Testis (tissue), 3 donors: ENCODE results near the gene LAMP5. TPM values are rescaled to one million over a fixed set of nuclear protein-coding genes. Genes with fewer than 3 reads are reported as not detected.

ENCODE experiments used
- DNase-seq: peaks from one replicate; pipeline ENCODE4 v3.0.0-alpha.2; 2019
- H3K27ac ChIP-seq, 2 donors: fragments of 200-600 bp; sonication (generic); one replicate each; pipeline ENCODE4 v1.5.1; 2019
- H3K27me3 ChIP-seq: fragments of 200-600 bp; sonication (generic); one replicate; pipeline ENCODE4 v1.5.1; 2019
- H3K36me3 ChIP-seq: fragments of 200-600 bp; sonication (generic); one replicate; pipeline ENCODE4 v1.5.1; 2017; ENCODE audit warnings: low read depth; ENCODE audit errors: missing control alignments
- H3K4me1 ChIP-seq: fragments of 200-600 bp; sonication (generic); one replicate; pipeline ENCODE4 v1.5.1; 2019
- H3K4me3 ChIP-seq, 2 donors: fragments of 200-600 bp; sonication (generic); one replicate each; pipeline ENCODE4 v1.5.1; 2017 to 2019
- H3K9me3 ChIP-seq: fragments of 200-600 bp; sonication (generic); one replicate; pipeline ENCODE4 v1.5.1; 2017
- CTCF ChIP-seq, 3 experiments: fragments of 450-650 bp in 2 of 3; fragments of 200-600 bp in 1 of 3; sonication (generic) in 1 of 3; IDR thresholded peaks; one replicate each; pipeline ENCODE4 v1.5.1; 2016 to 2019; ENCODE audit warnings: antibody characterized with exemption in 3 of 3, mild to moderate bottlenecking in 2 of 3, moderate library complexity in 1 of 3
- POLR2A ChIP-seq: fragments of 450-650 bp; IDR thresholded peaks from one replicate; pipeline ENCODE4 v1.6.1; 2017; ENCODE audit warnings: antibody characterized with exemption, mild to moderate bottlenecking, moderate library complexity
- WGBS, 2 donors: methylation state at CpG; one replicate each; pipeline ENCODE4 v1.1.5; 2018; 5-methylcytosine and 5-hydroxymethylcytosine counted together
- intact Hi-C: fragments of 100-400 bp; cut with DNase I; formaldehyde crosslinking; loops from one replicate; pipeline ENCODE4 v1.15.1; 2023; ENCODE audit warnings: low total_unique reads
- polyA plus RNA-seq: library from polyadenylated mRNA; stranded (reverse); fragments of 350-450 nt; fragmentation: Illumina TruSeq; extraction: RNeasy Lipid Tissue Mini Kit (QIAGEN cat#74804); gene quantifications from one replicate; pipeline ENCODE4 v1.2.3, GENCODE V29; 2014; ENCODE audit warnings: low read depth, low replicate concordance; ENCODE audit not compliant: insufficient read depth
- total RNA-seq, 2 donors: library from RNA; depleted of rRNA; stranded (reverse); fragments of >200 nt; gene quantifications; one replicate each; pipeline ENCODE4 v1.2.3, GENCODE V29; 2016

Gene LAMP5
- total and polyA plus RNA-seq, 3 donors from 2014 or later, result 0.62 to 1.7 (median 0.71) TPM

- no peaks in the 10 kb centered on the region for H3K9me3 ChIP-seq
- H3K4me3 ChIP-seq, result no peak overlapping the region
- no peaks in the 10 kb centered on the region for H3K36me3 ChIP-seq
- no peak for TF ChIP-seq CTCF (IDR thresholded peaks at IDR 0.05)
- TF ChIP-seq POLR2A, result no peak
- H3K4me1 ChIP-seq, result no peaks in the 10 kb centered on the region
- no peak overlapping the region for H3K27ac ChIP-seq
- intact Hi-C loops, result no loop called here
- H3K27me3 ChIP-seq, result no peaks in the 10 kb centered on the region
- no peak for DNase-seq
- 75 to 78% methylated on average over 4 of the region's 4 CpGs for WGBS, 2 donors
Measured at GRCh38 chr20:9476174-9476573, 38.2 kb upstream of the LAMP5 start.

- Histone ChIP-seq H3K36me3 (no peaks in the 10 kb centered on the region), H3K4me3 (no peak overlapping the region), H3K27ac (no peak overlapping the region), H3K4me1 (no peaks in the 10 kb centered on the region), H3K27me3 (no peaks in the 10 kb centered on the region), H3K9me3 (no peaks in the 10 kb centered on the region)
- intact Hi-C loops, result no loop called here
- TF ChIP-seq POLR2A, result no peak
- no peak for TF ChIP-seq CTCF (IDR thresholded peaks at IDR 0.05)
- no peak for DNase-seq
- 93 to 95% methylated on average over 7 of the region's 7 CpGs for WGBS, 2 donors
Measured at GRCh38 chr20:9476637-9477036, 37.8 kb upstream of the LAMP5 start.

- no peaks in the 10 kb centered on the region for H3K4me1 ChIP-seq
- H3K36me3 ChIP-seq, result no peaks in the 10 kb centered on the region
- TF ChIP-seq CTCF (IDR thresholded peaks at IDR 0.05) (no peak), POLR2A (no peak)
- 90 to 94% methylated on average over 4 of the region's 4 CpGs for WGBS, 2 donors
- DNase-seq, result no peak
- H3K9me3 ChIP-seq, result no peaks in the 10 kb centered on the region
- H3K4me3 ChIP-seq, result no peak overlapping the region
- H3K27me3 ChIP-seq, result no peaks in the 10 kb centered on the region
- intact Hi-C loops, result no loop called here
- H3K27ac ChIP-seq, result no peak overlapping the region
Measured at GRCh38 chr20:9478771-9479170, 35.6 kb upstream of the LAMP5 start.

GRCh38 chr20:9480066-9480465 lies 34.3 kb upstream of the LAMP5 start:
- Histone ChIP-seq H3K27ac (no peak overlapping the region), H3K27me3 (no peaks in the 10 kb centered on the region), H3K36me3 (no peaks in the 10 kb centered on the region), H3K4me1 (no peaks in the 10 kb centered on the region), H3K9me3 (no peaks in the 10 kb centered on the region), H3K4me3 (no peak overlapping the region)
- 88 to 95% methylated on average over 4 of the region's 4 CpGs for WGBS, 2 donors
- TF ChIP-seq CTCF (IDR thresholded peaks at IDR 0.05) (no peak), POLR2A (no peak)
- intact Hi-C loops, result no loop called here
- DNase-seq, result no peak

GRCh38 chr20:9482180-9482579 lies 32.2 kb upstream of the LAMP5 start:
- Histone ChIP-seq H3K4me3 (no peak overlapping the region), H3K27me3 (no peaks in the 10 kb centered on the region), H3K9me3 (no peaks in the 10 kb centered on the region), H3K36me3 (no peaks in the 10 kb centered on the region), H3K4me1 (no peaks in the 10 kb centered on the region), H3K27ac (no peak overlapping the region)
- TF ChIP-seq POLR2A, result no peak
- TF ChIP-seq CTCF (IDR thresholded peaks at IDR 0.05), result no peak
- no peak for DNase-seq
- WGBS, 2 donors, result 85 to 90% methylated on average over 3 of the region's 3 CpGs
- intact Hi-C loops, result no loop called here
